ENCODE data around the gene FGD2.

DNA sequence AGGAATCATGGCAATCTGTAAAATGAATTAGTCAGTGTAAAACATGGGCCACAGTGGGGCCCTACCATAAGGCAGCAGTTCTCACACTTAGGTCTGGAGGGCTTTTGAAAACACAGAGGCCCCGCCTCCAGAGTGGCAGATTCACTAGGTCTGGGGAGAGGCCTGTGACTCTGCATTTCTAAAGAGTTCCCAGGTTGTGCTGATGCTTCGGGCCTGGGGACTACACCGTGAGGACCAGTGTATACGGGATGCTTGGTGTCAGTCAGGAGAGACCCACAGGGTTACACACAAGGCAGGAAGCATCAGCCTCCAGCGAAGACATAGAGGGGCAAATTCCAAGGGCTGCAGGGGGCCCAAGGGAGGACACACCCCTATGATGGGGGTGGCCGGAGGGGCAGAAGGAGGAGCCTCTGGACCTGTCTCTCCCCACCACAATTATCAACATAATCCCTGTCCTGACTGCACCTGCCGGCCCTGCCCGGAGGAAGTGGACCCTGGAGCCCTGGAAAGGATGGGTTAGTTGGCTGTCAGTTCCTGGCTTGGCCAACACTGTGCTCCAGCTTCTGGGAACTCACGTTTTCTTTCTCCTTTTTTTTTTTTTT is 46.7 kb downstream of the FGD2 start:
- peak; percentile 20 for TF ChIP-seq POLR2A (IDR thresholded peaks at IDR 0.05; ENCODE audit: low read length)
- no peak for TF ChIP-seq GATA1 (IDR thresholded peaks at IDR 0.05; ENCODE audit: low read depth, low read length)
